ENCODE data around the gene ZBTB42. TPM values are rescaled to one million over a fixed set of nuclear protein-coding genes. Genes with fewer than 3 reads are reported as not detected.
"Not testable (repeated sequence)": the region's sequence is repeated elsewhere in the genome, so short reads cannot be mapped to it uniquely, and the experiment has no call there.

The ZBTB42 gene
- total RNA-seq, 1 donor, result 11.8 TPM

GRCh38 chr14:104805326-104805678, 4.4 kb downstream of the ZBTB42 start:
- no peak for DNase-seq (ENCODE audit: low read depth in 2 of 3, low spot score in 2 of 3)

- no peak for DNase-seq (ENCODE audit: low read depth in 2 of 3, low spot score in 2 of 3)
These were observed 5.2 kb downstream of the ZBTB42 start for GRCh38 chr14:104805941-104806624.

GRCh38 chr14:104806625-104807465, 5.9 kb downstream of the ZBTB42 start:
- peak in 1 of 3 donors; percentile 32 for DNase-seq (ENCODE audit: low read depth in 2 of 3, low spot score in 2 of 3)

- DNase-seq (ENCODE audit: low read depth in 2 of 3, low spot score in 2 of 3), result no peak
These were observed 7.6 kb downstream of the ZBTB42 start for GRCh38 chr14:104808456-104808855.

- DNase-seq (ENCODE audit: low read depth in 2 of 3, low spot score in 2 of 3), result no peak
These were observed 9.4 kb downstream of the ZBTB42 start for GRCh38 chr14:104810316-104810715.

GRCh38 chr14:104813286-104813685, 12.4 kb downstream of the ZBTB42 start:
- DNase-seq (ENCODE audit: low read depth in 2 of 3, low spot score in 2 of 3), result no peak

GRCh38 chr14:104814701-104815100, 13.8 kb downstream of the ZBTB42 start:
- not testable (repeated sequence) for DNase-seq (ENCODE audit: low read depth in 2 of 3, low spot score in 2 of 3)

- no peak for DNase-seq (ENCODE audit: low read depth in 2 of 3, low spot score in 2 of 3)
These were observed 15.6 kb downstream of the ZBTB42 start for GRCh38 chr14:104816616-104816884.

- no peak for DNase-seq (ENCODE audit: low read depth in 2 of 3, low spot score in 2 of 3)
These were observed 17.2 kb downstream of the ZBTB42 start for GRCh38 chr14:104817930-104818713.

GRCh38 chr14:104818714-104819161, 17.8 kb downstream of the ZBTB42 start:
- no peak for DNase-seq (ENCODE audit: low read depth in 2 of 3, low spot score in 2 of 3)

- DNase-seq (ENCODE audit: low read depth in 2 of 3, low spot score in 2 of 3), result no peak
These were observed 18.5 kb downstream of the ZBTB42 start for GRCh38 chr14:104819361-104819781.

GRCh38 chr14:104820669-104821228, 19.8 kb downstream of the ZBTB42 start:
- no peak for DNase-seq (ENCODE audit: low read depth in 2 of 3, low spot score in 2 of 3)

GRCh38 chr14:104821229-104821945, 20.5 kb downstream of the ZBTB42 start:
- no peak for DNase-seq (ENCODE audit: low read depth in 2 of 3, low spot score in 2 of 3)

- no peak for DNase-seq (ENCODE audit: low read depth in 2 of 3, low spot score in 2 of 3)
These were observed 21.2 kb downstream of the ZBTB42 start for GRCh38 chr14:104821971-104822608.

GRCh38 chr14:104822821-104823615, 22.1 kb downstream of the ZBTB42 start:
- no peak for DNase-seq (ENCODE audit: low read depth in 2 of 3, low spot score in 2 of 3)

- DNase-seq (ENCODE audit: low read depth in 2 of 3, low spot score in 2 of 3), result no peak
These were observed 23.6 kb downstream of the ZBTB42 start for GRCh38 chr14:104824353-104824997.

- DNase-seq (ENCODE audit: low read depth in 2 of 3, low spot score in 2 of 3), result peak; percentile 73 to 91 (median 85)
These were observed 25.4 kb downstream of the ZBTB42 start for GRCh38 chr14:104826189-104826860.

GRCh38 chr14:104826861-104827176, 25.9 kb downstream of the ZBTB42 start:
- no peak for DNase-seq (ENCODE audit: low read depth in 2 of 3, low spot score in 2 of 3)

Measured in hematopoietic multipotent progenitor cell (in vitro differentiated cells).